WTC11 (cell line): ENCODE data around the gene SMDT1. TPM values are rescaled to one million over a fixed set of nuclear protein-coding genes. Genes with fewer than 3 reads are reported as not detected.
"Not testable (repeated sequence)": the region's sequence is repeated elsewhere in the genome, so short reads cannot be mapped to it uniquely, and the experiment has no call there.

Source experiments
- ATAC-seq: fragments of 200-7000 bp; cut with Tn5 transposase; 2 replicates; pipeline ENCODE4 v1.10.0; 2021; ENCODE audit warnings: mild to moderate bottlenecking, moderate library complexity
- CTCF ChIA-PET: fragments of 300-600 bp; sonication (Branson Sonifier 250); formaldehyde crosslinking; loops from one replicate; lab custom pipeline; 2021; ENCODE audit warnings: antibody characterized with exemption; lab: Charles Lee
- POLR2A ChIA-PET: fragments of 350-600 bp; sonication (Branson Sonifier 250); formaldehyde crosslinking; loops from one replicate; lab custom pipeline; 2021; ENCODE audit warnings: antibody characterized with exemption; lab: Charles Lee
- DNase-seq: peaks from one replicate; pipeline ENCODE4 v3.0.0; 2021; ENCODE audit warnings: low spot score
- H3K27ac Mint-ChIP-seq: 2 replicates; pipeline ENCODE4 v1.8.0; 2021; ENCODE audit warnings: mixed read lengths
- H3K27me3 Mint-ChIP-seq: 2 replicates; pipeline ENCODE4 v1.8.0; 2021; ENCODE audit warnings: low read depth, mild to moderate bottlenecking, moderate library complexity, mixed read lengths
- H3K36me3 Mint-ChIP-seq: 2 replicates; pipeline ENCODE4 v1.8.0; 2021; ENCODE audit warnings: mixed read lengths
- H3K4me1 Mint-ChIP-seq: 2 replicates; pipeline ENCODE4 v1.8.0; 2022; ENCODE audit warnings: mixed read lengths
- H3K4me3 Mint-ChIP-seq: 2 replicates; pipeline ENCODE4 v1.8.0; 2021; ENCODE audit warnings: mild to moderate bottlenecking, moderate library complexity, mixed read lengths
- H3K9me3 Mint-ChIP-seq: 2 replicates; pipeline ENCODE4 v1.8.0; 2021; ENCODE audit warnings: mixed read lengths
- ATF1 ChIP-seq: sonication (generic); formaldehyde crosslinking; IDR thresholded peaks from 2 replicates; pipeline ENCODE4 v1.8.1; 2023; ENCODE audit warnings: mild to moderate bottlenecking, moderate library complexity, missing genetic modification reagents
- E2F4 ChIP-seq: sonication (generic); formaldehyde crosslinking; IDR thresholded peaks from 2 replicates; pipeline ENCODE4 v1.8.1; 2022; ENCODE audit warnings: low read depth, mild to moderate bottlenecking, moderate library complexity, missing genetic modification reagents, borderline replicate concordance
- FOXK1 ChIP-seq: sonication (generic); formaldehyde crosslinking; IDR thresholded peaks from 2 replicates; pipeline ENCODE4 v1.8.0; 2022; ENCODE audit warnings: mild to moderate bottlenecking, moderate library complexity, missing genetic modification reagents
- GABPB1 ChIP-seq: sonication (generic); formaldehyde crosslinking; IDR thresholded peaks from 2 replicates; pipeline ENCODE4 v1.8.1; 2023; ENCODE audit warnings: mild to moderate bottlenecking, missing genetic modification reagents
- HMGA2 ChIP-seq: fragments of 250-450 bp; sonication (Bioruptor Pico); IDR thresholded peaks from 2 replicates; pipeline ENCODE4 v1.4.0; 2021; ENCODE audit warnings: mild to moderate bottlenecking, moderate library complexity
- KAT7 ChIP-seq: sonication (generic); formaldehyde crosslinking; IDR thresholded peaks from 2 replicates; pipeline ENCODE4 v1.8.1; 2023; ENCODE audit warnings: missing genetic modification reagents, mild to moderate bottlenecking, borderline replicate concordance
- MLX ChIP-seq: sonication (generic); formaldehyde crosslinking; IDR thresholded peaks from 2 replicates; pipeline ENCODE4 v1.8.1; 2023; ENCODE audit warnings: mild to moderate bottlenecking, missing genetic modification reagents, moderate library complexity
- MXD4 ChIP-seq: fragments of 250-450 bp; sonication (Bioruptor Pico); IDR thresholded peaks from 2 replicates; pipeline ENCODE4 v1.8.0; 2021; ENCODE audit warnings: mild to moderate bottlenecking, moderate library complexity, borderline replicate concordance
- NR1H2 ChIP-seq: sonication (generic); formaldehyde crosslinking; IDR thresholded peaks from 2 replicates; pipeline ENCODE4 v1.9.0; 2021; ENCODE audit warnings: mild to moderate bottlenecking, moderate library complexity, missing genetic modification reagents
- NR2C2 ChIP-seq: sonication (generic); formaldehyde crosslinking; IDR thresholded peaks from 2 replicates; pipeline ENCODE4 v1.8.0; 2022; ENCODE audit warnings: mild to moderate bottlenecking, missing genetic modification reagents
- NR3C1 ChIP-seq: sonication (generic); formaldehyde crosslinking; conservative IDR thresholded peaks from 2 replicates; pipeline ENCODE4 v1.8.1; 2023; ENCODE audit warnings: low read depth, mild to moderate bottlenecking, missing genetic modification reagents
- PRDM15 ChIP-seq: sonication (generic); formaldehyde crosslinking; IDR thresholded peaks from 2 replicates; pipeline ENCODE4 v1.8.0; 2022; ENCODE audit warnings: missing genetic modification reagents
- PRRX2 ChIP-seq: fragments of 250-450 bp; sonication (Bioruptor Pico); IDR thresholded peaks from 2 replicates; pipeline ENCODE4 v1.8.0; 2021; ENCODE audit warnings: mild to moderate bottlenecking
- SMAD4 ChIP-seq: sonication (generic); formaldehyde crosslinking; IDR thresholded peaks from 2 replicates; pipeline ENCODE4 v1.8.0; 2022; ENCODE audit warnings: mild to moderate bottlenecking, missing genetic modification reagents
- TCF7 ChIP-seq: sonication (generic); formaldehyde crosslinking; IDR thresholded peaks from 2 replicates; pipeline ENCODE4 v1.8.0; 2022; ENCODE audit warnings: mild to moderate bottlenecking, low read depth, missing genetic modification reagents, moderate library complexity
- TEAD1 ChIP-seq: sonication (generic); formaldehyde crosslinking; IDR thresholded peaks from 2 replicates; pipeline ENCODE4 v1.8.0; 2022; ENCODE audit warnings: mild to moderate bottlenecking, missing genetic modification reagents
- ZMAT4 ChIP-seq: fragments of 250-450 bp; sonication (Bioruptor Pico); IDR thresholded peaks from 2 replicates; pipeline ENCODE4 v1.9.0; 2021; ENCODE audit warnings: mild to moderate bottlenecking
- ZNF396 ChIP-seq: fragments of 250-450 bp; sonication (Bioruptor Pico); IDR thresholded peaks from 2 replicates; pipeline ENCODE4 v1.8.0; 2021; ENCODE audit warnings: mild to moderate bottlenecking, moderate library complexity, borderline replicate concordance
- ZSCAN18 ChIP-seq: fragments of 250-450 bp; sonication (Bioruptor Pico); IDR thresholded peaks from 2 replicates; pipeline ENCODE4 v2.1.2; 2022; ENCODE audit warnings: mild to moderate bottlenecking, moderate library complexity
- total RNA-seq: library from RNA; stranded (reverse); gene quantifications from 3 replicates; pipeline ENCODE4 v1.2.3, GENCODE V29; 2021

SMDT1 gene
- total RNA-seq, 1 experiment from 2014 or later: 39.9 TPM

GRCh38 chr22:42123529-42123928 is 44.0 kb downstream of the SMDT1 start:
- ATAC-seq, H3K4me1 Mint-ChIP-seq, H3K4me3 Mint-ChIP-seq, H3K9me3 Mint-ChIP-seq, CTCF ChIA-PET, POLR2A ChIA-PET, DNase-seq, H3K36me3 Mint-ChIP-seq, H3K27ac Mint-ChIP-seq: not testable (repeated sequence)
- H3K27me3 Mint-ChIP-seq: peaks cover 17% of the 10 kb centered on the region

- no peak for TF ChIP-seq HMGA2 (CRISPR knock-in tag)
- TF ChIP-seq GABPB1 (CRISPR knock-in tag): no peak
- no peak for TF ChIP-seq NR1H2
- no peak for TF ChIP-seq SMAD4 (CRISPR knock-in tag)
- TF ChIP-seq FOXK1: no peak
- TF ChIP-seq ZNF396 (CRISPR knock-in tag): no peak
- no peak for TF ChIP-seq KAT7 (CRISPR knock-in tag)
- no peak for TF ChIP-seq ZMAT4
- no peak for TF ChIP-seq TCF7 (CRISPR knock-in tag)
- TF ChIP-seq ATF1 (CRISPR knock-in tag): no peak
- TF ChIP-seq PRDM15 (CRISPR knock-in tag): no peak
- no peak for TF ChIP-seq TEAD1 (CRISPR knock-in tag)
- no peak for TF ChIP-seq MLX (CRISPR knock-in tag)
- no peak for TF ChIP-seq E2F4
- no peak for TF ChIP-seq MXD4 (CRISPR knock-in tag)
- no peak for TF ChIP-seq NR3C1 (CRISPR knock-in tag)
- TF ChIP-seq NR2C2 (CRISPR knock-in tag): no peak
- no peak for TF ChIP-seq ZSCAN18 (CRISPR knock-in tag)
- no peak for TF ChIP-seq PRRX2
- Mint-ChIP-seq H3K27me3 (peaks cover 30% of the 10 kb centered on the region), H3K27ac (no peak overlapping the region), H3K4me1 (no peaks in the 10 kb centered on the region), H3K36me3 (no peaks in the 10 kb centered on the region), H3K4me3 (no peak overlapping the region), H3K9me3 (no peaks in the 10 kb centered on the region; the same call in 1 of the 2 replicates)
- ATAC-seq (no peak), DNase-seq (no peak)
- POLR2A ChIA-PET: no interaction called here
- CTCF ChIA-PET: no interaction called here
These were observed 48.1 kb downstream of the SMDT1 start for GRCh38 chr22:42127606-42128005.

- H3K36me3 Mint-ChIP-seq, H3K27ac Mint-ChIP-seq, ATAC-seq, H3K4me1 Mint-ChIP-seq, POLR2A ChIA-PET, CTCF ChIA-PET, H3K4me3 Mint-ChIP-seq, H3K9me3 Mint-ChIP-seq, DNase-seq: not testable (repeated sequence)
- peaks cover 34% of the 10 kb centered on the region for H3K27me3 Mint-ChIP-seq
These were observed 48.5 kb downstream of the SMDT1 start for GRCh38 chr22:42128007-42128406.
